Nephron (organoid): Measurements from ENCODE around the gene PROX1.
A peak's percentile ranks its signal among the peaks of the same experiment; 100 is the strongest.

Experiments used
- H3K27ac Mint-ChIP-seq, 3 experiments: 2 replicates each; pipeline ENCODE4 v1.8.0; 2020; ENCODE audit warnings: mixed read lengths in 3 of 3, mild to moderate bottlenecking in 2 of 3, moderate library complexity in 1 of 3
- H3K27me3 Mint-ChIP-seq: 2 replicates; pipeline ENCODE4 v1.8.0; 2021; ENCODE audit warnings: low read depth, mild to moderate bottlenecking, moderate library complexity, mixed read lengths
- H3K36me3 Mint-ChIP-seq: 2 replicates; pipeline ENCODE4 v1.8.0; 2020; ENCODE audit warnings: low read depth, mixed read lengths
- H3K4me1 Mint-ChIP-seq: 2 replicates; pipeline ENCODE4 v1.8.0; 2020; ENCODE audit warnings: mixed read lengths
- H3K4me3 Mint-ChIP-seq, 3 experiments: 2 replicates each; pipeline ENCODE4 v1.8.0; 2020; ENCODE audit warnings: mild to moderate bottlenecking in 3 of 3, mixed read lengths in 3 of 3, moderate library complexity in 2 of 3
- H3K9me3 Mint-ChIP-seq: 2 replicates; pipeline ENCODE4 v1.8.0; 2020; ENCODE audit warnings: mixed read lengths
- TF ChIP-seq, protein P1 (sequence below), 3 experiments: fragments of 200-600 bp; sonication (generic); IDR thresholded peaks; one replicate each; pipeline ENCODE4 v1.5.0; 2021; ENCODE audit warnings: antibody characterized with exemption in 3 of 3; ENCODE audit not compliant: unreplicated experiment in 3 of 3

Gene PROX1

GRCh38 chr1:214014730-214015129 is 27.0 kb downstream of the PROX1 start:
- H3K27ac Mint-ChIP-seq: no peak overlapping the region

GRCh38 chr1:214017191-214017982 is 29.6 kb downstream of the PROX1 start:
- H3K4me3 Mint-ChIP-seq: no peak overlapping the region
- H3K36me3 Mint-ChIP-seq: peaks cover 24% of the 10 kb centered on the region
- H3K9me3 Mint-ChIP-seq: no peaks in the 10 kb centered on the region

More at GRCh38 chr1:214014730-214015129, 27.0 kb downstream of the PROX1 start:
- H3K27me3 Mint-ChIP-seq: no peaks in the 10 kb centered on the region
- no peak overlapping the region for H3K4me3 Mint-ChIP-seq
- TF ChIP-seq, protein P1, sequence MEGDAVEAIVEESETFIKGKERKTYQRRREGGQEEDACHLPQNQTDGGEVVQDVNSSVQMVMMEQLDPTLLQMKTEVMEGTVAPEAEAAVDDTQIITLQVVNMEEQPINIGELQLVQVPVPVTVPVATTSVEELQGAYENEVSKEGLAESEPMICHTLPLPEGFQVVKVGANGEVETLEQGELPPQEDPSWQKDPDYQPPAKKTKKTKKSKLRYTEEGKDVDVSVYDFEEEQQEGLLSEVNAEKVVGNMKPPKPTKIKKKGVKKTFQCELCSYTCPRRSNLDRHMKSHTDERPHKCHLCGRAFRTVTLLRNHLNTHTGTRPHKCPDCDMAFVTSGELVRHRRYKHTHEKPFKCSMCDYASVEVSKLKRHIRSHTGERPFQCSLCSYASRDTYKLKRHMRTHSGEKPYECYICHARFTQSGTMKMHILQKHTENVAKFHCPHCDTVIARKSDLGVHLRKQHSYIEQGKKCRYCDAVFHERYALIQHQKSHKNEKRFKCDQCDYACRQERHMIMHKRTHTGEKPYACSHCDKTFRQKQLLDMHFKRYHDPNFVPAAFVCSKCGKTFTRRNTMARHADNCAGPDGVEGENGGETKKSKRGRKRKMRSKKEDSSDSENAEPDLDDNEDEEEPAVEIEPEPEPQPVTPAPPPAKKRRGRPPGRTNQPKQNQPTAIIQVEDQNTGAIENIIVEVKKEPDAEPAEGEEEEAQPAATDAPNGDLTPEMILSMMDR (IDR thresholded peaks at IDR 0.05; ENCODE audit: unreplicated experiment in 3 of 3): no peak
- peaks cover 48% of the 10 kb centered on the region for H3K4me1 Mint-ChIP-seq
- H3K36me3 Mint-ChIP-seq: peaks cover 36% of the 10 kb centered on the region
- H3K9me3 Mint-ChIP-seq: no peaks in the 10 kb centered on the region

DNA sequence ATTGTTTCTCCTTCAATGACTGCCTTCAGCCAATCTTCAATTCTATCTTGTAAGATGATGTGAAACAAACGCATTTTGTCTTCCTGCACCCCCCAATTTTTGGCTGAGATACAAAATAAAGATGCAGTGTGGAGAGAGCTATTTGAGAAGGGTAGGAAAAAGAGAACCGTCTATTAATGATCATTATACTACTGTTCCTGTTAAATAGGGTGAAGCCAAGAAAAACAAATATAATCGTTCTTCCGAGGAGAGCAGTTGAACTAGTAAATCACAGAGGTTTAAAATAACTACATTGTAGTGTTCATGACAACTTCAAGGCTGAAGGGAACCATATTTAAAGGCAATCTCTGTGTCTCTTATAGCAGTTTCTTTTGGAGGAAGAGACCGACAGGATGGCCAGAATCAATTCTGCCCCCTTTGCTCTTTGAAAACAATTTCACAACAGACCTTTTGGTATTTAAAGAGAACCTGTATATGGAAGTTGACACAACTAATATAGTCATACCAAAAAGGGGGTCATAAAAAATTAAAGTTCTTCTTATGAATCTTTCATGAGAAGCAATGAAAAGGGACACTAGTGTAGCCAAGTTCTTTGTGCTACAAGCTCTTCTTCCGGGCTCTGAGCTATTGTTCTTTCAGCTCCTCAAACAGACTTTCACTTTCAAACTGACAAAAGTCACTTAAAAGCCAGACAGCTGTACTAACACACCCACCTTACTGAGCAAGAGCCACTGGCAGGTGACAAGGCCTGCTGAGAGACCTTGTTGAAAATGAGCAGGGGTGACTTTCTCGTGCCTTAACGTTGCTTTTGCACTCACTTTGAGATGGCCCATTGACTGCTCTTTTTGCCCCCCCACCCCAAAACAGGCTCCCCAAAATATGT is 30.9 kb downstream of the PROX1 start:
- peak overlapping the region in 2 of 3 experiments; percentile 17 to 24 for H3K4me3 Mint-ChIP-seq
- TF ChIP-seq, protein P1 (IDR thresholded peaks at IDR 0.05; ENCODE audit: unreplicated experiment in 3 of 3): no peak
- H3K36me3 Mint-ChIP-seq: peaks cover 15% of the 10 kb centered on the region
- H3K27me3 Mint-ChIP-seq: no peaks in the 10 kb centered on the region
- H3K9me3 Mint-ChIP-seq: no peaks in the 10 kb centered on the region
- H3K4me1 Mint-ChIP-seq: peaks cover 51% of the 10 kb centered on the region
- peak overlapping the region; percentile 59 to 82 (median 69) for H3K27ac Mint-ChIP-seq

More at GRCh38 chr1:214017191-214017982, 29.6 kb downstream of the PROX1 start:
- H3K27ac Mint-ChIP-seq: peak overlapping the region; percentile 59 to 75 (median 69)
- TF ChIP-seq, protein P1 (IDR thresholded peaks at IDR 0.05; ENCODE audit: unreplicated experiment in 3 of 3): no peak
- peaks cover 51% of the 10 kb centered on the region for H3K4me1 Mint-ChIP-seq
- no peaks in the 10 kb centered on the region for H3K27me3 Mint-ChIP-seq

DNA sequence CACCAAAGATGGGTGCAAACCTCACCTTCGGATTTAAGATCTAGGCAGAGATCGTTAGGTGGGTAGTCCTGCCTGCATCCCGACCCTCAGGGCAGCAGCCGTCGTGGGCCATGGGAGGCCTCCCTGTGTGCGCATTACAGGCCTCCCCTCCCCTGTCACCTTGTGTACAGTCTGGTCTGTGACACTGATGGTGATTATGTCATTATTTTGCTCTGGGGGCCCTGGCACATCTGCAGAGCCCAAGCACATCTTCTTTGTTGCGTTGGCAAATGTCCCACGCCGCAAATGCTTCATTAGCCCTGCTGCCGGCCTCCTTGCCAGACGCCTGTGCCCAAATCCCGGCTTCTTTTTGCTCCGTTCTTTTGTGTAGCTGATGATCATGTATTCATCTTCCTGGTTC is 31.7 kb downstream of the PROX1 start:
- Mint-ChIP-seq H3K4me3 (no peak overlapping the region), H3K27ac (peak overlapping the region; percentile 22 to 69 (median 59)), H3K4me1 (peaks cover 51% of the 10 kb centered on the region)

GRCh38 chr1:214021321-214021720 is 33.5 kb downstream of the PROX1 start:
- Mint-ChIP-seq H3K27me3 (no peaks in the 10 kb centered on the region), H3K4me1 (peaks cover 42% of the 10 kb centered on the region), H3K36me3 (no peaks in the 10 kb centered on the region), H3K27ac (no peak overlapping the region), H3K4me3 (no peak overlapping the region), H3K9me3 (no peaks in the 10 kb centered on the region)
- TF ChIP-seq, protein P1 (IDR thresholded peaks at IDR 0.05; ENCODE audit: unreplicated experiment in 3 of 3): no peak

More for the DNA sequence above, 31.7 kb downstream of the PROX1 start:
- Mint-ChIP-seq H3K9me3 (no peaks in the 10 kb centered on the region), H3K27me3 (no peaks in the 10 kb centered on the region), H3K36me3 (peaks cover 9% of the 10 kb centered on the region)
- TF ChIP-seq, protein P1 (IDR thresholded peaks at IDR 0.05; ENCODE audit: unreplicated experiment in 3 of 3): no peak
